HG02678 (cell line): Measurements from ENCODE around the gene SMIM12.

Source experiments
- ATAC-seq: cut with Tn5 transposase; IDR thresholded peaks from one replicate; pipeline ENCODE4 v1.9.1; 2021; ENCODE audit warnings: mild to moderate bottlenecking, moderate library complexity; ENCODE audit not compliant: unreplicated experiment

SMIM12 gene, protein sequence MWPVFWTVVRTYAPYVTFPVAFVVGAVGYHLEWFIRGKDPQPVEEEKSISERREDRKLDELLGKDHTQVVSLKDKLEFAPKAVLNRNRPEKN

DNA sequence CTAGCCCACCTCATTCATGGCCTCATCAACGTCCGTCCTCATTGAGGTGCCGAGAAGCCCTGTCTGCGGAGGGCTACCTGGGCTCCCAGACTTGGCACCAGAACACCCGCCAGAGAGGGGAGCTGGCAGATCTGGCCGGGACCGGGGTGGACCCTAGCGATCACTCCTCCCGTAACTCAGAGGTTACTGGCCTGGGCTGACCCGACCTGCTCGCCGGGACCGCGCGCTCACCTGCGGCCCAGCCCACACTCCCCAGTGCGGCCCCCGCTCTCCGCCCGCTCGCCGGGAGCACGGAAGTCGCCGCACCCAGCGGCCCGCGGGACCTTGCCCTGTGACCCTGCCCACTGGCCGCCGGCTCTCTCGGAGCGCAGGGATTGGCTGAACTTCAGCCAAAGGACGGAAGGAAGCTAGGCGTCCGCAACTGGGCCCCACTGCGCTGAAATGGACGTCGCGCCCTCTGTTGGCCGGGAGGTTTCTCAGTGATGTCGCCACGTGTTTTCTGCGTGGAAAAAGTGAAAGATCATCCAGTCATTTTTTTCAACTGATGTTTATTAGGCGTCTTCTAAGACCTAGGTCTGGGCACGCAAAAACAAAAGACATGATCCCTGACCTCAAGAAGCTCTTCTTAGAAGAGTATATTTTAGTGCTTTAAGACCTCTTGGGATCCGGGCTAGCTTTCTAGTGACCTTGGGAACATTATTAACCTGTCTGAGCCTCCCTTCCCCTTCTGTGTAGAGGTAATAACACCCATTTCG lies at the start of gene SMIM12:
SMIM12 (minus strand) TSS at position 304 of the 755 bp plus-strand sequence. CDS start 3,772 bp downstream, outside the sequence.
- peak; percentile 98 for ATAC-seq

DNA sequence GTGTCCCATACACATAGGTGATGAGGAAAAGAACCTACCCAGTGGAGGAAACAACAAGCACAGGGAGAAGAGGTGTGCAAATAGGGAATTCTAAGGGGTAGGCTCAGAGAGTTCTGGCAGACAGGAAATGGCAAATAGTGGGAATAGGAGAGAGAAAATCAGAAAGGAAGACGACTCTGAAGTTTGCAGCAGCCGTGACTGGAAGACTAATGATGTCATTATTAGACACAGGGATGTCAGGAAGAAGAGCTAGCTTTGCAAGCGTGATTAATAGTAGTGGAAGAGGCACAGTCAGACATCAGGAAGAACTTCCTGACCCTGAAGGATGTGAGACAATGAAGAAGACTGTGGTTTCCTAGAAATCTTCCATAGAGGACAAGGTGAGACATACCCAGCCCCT lies 48.8 kb upstream of the SMIM12 start:
- no peak for ATAC-seq

GRCh38 chr1:34907487-34908090 lies 48.0 kb upstream of the SMIM12 start:
- no peak for ATAC-seq

DNA sequence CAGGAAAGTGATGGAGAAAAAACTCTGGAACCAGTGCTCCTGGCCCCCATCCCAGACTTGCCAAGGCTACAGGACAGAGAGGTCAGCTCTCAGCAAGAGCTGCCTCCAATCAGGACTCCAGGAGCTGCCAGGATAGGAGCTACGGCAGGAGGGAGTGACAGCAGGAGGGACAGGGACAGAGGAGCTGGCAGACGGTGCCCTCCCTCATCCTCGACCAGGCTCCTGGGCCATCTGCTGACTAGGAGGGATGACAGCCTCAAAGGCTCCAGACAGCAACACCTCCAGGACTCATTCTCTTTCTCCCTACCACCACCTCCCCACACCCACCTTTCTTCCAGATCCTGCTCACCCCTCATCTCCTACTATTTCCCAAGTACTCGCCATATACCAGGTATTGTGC lies 47.2 kb upstream of the SMIM12 start:
- ATAC-seq = no peak

DNA sequence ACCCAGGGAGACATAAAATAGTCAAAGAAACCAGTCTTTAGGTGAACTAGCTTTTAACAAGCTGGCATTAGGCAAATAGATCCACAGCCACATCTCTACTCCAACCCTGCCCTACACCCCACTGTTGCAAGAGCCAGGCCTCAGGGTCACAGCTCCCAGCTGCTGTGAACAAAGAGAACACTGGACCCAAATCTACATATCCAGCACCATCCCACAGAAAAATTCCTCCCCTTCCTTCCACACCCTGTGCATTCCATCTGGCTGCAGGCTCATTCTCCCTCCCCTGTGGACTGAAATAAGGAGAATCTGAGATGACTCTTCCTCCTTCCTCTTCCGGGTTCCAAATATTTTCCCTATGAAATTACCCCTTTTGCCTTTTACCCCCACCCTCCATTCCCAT lies 46.7 kb upstream of the SMIM12 start:
- ATAC-seq = no peak

DNA sequence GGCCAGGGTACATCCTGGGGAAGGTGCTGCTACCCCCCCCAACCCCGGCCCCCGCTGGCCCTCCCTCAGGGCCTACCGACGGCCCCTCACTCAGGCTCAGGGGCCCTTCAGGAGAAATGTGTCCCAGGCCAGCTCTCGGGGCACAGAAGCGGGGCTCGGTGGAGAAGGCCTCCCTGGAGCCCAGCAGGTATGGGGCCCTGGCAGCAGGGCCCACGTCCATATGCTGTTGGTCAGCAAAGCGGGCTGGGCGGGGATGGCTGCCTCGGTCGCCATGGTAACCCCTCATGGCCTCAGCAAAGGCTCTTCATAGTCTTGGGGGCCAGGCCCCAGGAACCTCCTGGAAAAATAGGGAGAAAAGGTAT lies 45.5 kb upstream of the SMIM12 start:
- ATAC-seq = no peak

DNA sequence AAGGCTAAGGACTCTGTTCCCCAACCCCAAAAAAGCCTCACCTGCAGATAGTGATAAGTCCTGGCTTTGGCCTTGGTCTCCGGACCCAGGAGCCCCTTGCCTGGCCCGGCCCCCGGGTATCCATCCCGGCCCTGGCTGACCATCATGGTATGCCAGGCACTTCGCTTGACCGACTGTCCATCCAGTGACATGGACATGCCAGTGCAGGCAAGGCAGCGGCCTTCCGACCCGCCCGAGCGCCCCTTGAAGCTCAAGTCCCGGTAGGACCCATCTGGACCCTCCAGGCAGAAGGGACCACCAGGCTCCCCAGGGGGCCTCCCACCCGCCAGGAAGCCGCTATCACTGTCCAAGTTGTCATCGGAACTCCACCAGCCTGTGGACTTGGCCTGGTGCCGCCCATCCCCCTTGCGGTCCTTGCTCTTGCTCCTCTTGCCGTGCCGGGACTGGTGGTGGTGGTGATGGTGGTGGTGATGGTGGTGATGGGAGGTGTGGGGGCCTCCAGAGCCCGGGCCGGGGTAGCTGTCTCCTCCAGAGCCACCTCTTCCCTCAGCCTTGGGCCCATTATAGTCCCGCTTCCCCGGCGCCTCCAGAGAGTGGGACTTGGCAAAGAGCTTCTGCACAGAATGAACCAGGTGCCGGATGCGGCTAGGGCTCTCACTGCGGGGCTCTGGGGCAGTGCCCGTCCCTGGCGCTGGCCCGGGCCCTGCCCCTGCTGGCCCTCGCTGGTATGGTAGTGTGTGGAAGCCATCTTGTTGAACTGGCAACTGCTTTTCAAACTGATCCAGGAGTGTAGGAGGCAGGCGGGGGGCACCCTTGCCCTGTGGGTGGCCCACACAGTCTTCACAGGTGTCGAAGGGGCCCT lies 44.9 kb upstream of the SMIM12 start:
- no peak for ATAC-seq

GRCh38 chr1:34901919-34902318 lies 42.4 kb upstream of the SMIM12 start:
- no peak for ATAC-seq

- no peak for ATAC-seq
Observed at GRCh38 chr1:34900775-34901502, 41.4 kb upstream of the SMIM12 start.

GRCh38 chr1:34899906-34900305 lies 40.4 kb upstream of the SMIM12 start:
- no peak for ATAC-seq

- no peak for ATAC-seq
Observed at GRCh38 chr1:34899471-34899870, 39.9 kb upstream of the SMIM12 start.

DNA sequence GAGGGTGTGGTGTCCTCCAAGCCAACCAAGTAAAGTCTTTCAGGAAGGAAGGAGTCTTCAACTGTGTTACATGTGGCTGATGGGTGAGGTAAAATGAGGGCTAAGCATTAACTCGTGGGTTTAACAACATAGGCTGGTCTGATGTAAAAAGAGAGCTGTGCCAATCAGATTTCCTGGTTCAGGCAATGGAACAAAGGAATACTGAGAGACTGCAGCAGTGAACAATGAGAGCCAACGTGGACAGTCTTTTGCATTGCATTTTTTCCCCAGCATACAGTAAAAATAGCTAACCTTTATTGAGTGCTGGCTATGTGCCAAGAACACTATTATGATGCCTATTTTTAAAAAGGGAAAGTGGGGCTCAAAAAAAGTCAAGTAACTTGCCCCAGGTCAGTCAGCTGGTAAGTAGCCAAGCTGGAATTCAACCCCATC lies 38.8 kb upstream of the SMIM12 start:
- ATAC-seq = no peak

DNA sequence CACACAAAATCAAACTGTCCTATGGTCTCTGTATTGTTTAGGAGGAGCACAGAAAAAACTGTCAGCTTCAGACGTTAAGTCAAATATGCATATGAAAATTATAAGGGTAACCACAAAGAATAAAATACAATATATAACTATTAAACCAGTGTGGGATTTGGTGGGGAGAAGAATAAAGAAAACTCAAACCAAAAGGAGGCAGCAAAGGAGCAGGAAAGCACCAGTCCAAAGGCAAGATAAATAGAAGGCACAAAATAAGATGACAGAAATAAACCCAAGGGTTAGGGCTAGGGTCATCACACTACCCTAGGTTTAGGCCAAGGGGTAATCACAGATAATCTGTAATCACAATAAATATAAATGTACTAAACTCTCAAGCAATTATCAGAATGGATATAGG lies 37.1 kb upstream of the SMIM12 start:
- ATAC-seq = no peak

GRCh38 chr1:34889705-34890104 lies 30.2 kb upstream of the SMIM12 start:
- no peak for ATAC-seq

- no peak for ATAC-seq
Observed at GRCh38 chr1:34887593-34887992, 28.0 kb upstream of the SMIM12 start.

GRCh38 chr1:34885405-34886247 lies 26.1 kb upstream of the SMIM12 start:
- no peak for ATAC-seq

DNA sequence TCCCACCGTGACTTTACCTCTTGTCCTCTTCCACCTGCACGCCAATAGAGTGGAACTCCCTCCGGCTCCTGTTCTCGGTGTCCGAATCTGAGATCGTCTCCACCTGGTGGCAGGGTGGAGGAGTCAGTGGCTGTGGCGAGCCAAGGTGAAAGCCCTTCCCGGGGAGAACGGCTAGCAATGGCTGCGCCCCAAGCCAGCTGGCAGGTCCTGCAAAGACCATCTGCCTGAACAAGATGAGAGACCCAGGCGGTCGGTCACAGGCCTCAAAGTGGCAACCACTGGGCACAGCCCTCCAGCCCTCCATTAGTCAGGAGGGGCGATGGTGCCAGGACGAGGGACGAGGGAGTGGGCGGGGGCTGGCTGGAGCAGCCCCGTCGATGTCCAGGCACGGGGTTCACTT lies 25.4 kb upstream of the SMIM12 start:
- ATAC-seq = no peak

DNA sequence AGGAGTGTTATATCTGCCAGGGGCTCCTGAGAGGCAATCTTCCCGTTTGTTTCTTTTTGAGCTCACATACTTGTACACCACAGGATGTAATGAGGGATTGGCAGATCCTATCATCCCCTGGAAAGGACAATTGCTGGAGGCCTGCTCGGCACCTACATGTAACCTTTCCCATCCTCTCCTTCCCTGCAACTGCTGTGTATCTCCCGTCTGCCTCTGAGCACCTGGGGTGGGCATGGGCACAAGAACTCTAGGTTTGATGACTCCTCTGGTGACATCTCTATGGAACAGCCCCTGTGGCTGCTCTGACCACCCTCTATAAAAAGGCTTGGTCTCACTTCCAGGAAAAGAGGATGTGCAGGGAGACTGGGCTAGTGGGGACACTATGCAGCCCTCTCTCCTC lies 25.0 kb upstream of the SMIM12 start:
- no peak for ATAC-seq

DNA sequence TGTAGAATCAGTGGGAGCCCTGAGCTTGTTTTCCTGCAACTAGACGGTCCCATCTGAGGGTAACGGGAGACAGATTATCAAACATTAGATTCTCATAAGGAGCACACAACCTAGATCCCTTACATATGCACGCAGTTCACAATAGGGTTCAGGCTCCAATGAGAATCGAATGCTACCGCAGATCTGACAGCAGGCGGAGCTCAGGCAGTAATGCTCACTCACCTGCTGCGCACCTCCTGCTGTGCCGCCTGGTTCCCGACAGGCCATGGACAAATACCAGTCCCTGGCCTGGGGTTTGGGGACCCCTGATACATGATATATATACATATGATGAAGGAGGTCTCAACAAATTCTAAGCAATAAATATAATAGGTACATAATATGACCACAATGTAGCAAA lies 19.7 kb upstream of the SMIM12 start:
- no peak for ATAC-seq

DNA sequence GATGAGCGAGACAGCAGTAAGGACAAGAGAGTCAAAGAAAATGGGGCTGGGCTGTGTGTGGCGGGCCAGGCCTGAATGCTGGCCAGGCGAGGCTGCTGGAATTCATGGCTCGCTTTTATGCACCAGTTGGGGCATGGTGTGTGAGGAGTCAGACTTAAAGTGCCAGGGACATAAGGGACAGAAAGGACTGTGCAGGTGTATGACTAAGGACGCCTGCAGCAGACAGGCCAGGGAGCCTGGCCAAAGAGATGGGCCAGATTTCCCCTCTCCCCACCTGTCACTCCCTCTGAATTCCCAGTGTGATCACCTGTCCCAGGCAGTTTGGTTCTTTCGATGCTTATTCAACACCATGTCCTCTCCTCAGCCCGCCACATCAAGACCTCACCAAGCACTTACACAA lies 16.9 kb upstream of the SMIM12 start:
- no peak for ATAC-seq
